Measurements from ENCODE around the gene KCNN1. TPM values are rescaled to one million over a fixed set of nuclear protein-coding genes. Genes with fewer than 3 reads are reported as not detected.
A peak's percentile ranks its signal among the peaks of the same experiment; 100 is the strongest.

The KCNN1 gene
- total and polyA plus RNA-seq, 2 of the 4 experiments (the other 2 are of a cell fraction), result 0.09 TPM; not detected in 1

DNA sequence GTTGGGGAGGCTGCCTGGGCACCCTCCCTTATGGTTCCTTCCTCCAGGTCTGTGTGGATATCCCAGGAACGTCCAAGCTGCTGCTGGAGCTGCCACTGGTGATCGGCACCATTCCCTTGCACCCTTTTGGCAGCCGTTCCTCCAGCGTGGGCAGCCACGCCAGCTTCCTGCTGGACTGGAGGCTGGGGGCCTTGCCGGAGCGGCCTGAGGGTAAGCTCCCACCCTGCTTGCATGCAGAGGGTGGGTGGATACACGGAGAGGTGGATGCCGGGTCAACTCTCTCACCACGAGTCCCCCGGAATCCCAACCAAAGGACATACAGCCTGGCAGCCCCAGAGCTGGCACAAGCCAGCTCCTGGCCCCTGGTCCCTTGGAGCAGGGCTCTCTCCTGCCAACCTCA is 43.2 kb downstream of the KCNN1 start:
- Histone ChIP-seq H2BK120ac (ENCODE audit: low read depth, low read length) (no peak overlapping the region), H3K27me3 (ENCODE audit: control insufficient read depth, insufficient read depth, low read length) (no peaks in the 10 kb centered on the region), H2BK15ac (ENCODE audit: low read depth, low read length) (no peak overlapping the region), H4K8ac (ENCODE audit: low read depth in 2 of 2, low read length in 2 of 2) (no peak overlapping the region), H3K79me1 (ENCODE audit: low read depth in 1 of 2, low read length in 2 of 2) (peaks cover 0 to 13% of the 10 kb centered on the region in 2 experiments; a peak in 3 of 4 replicates), H4K20me1 (ENCODE audit: insufficient read depth, low read length) (peaks cover 5% of the 10 kb centered on the region; the same call in 1 of the 2 replicates), H3K36me3 (ENCODE audit: control insufficient read depth, insufficient read depth, low read length) (peaks cover 26% of the 10 kb centered on the region), H3K4me1 (ENCODE audit: control insufficient read depth, insufficient read depth, low read length) (peaks cover 8% of the 10 kb centered on the region), H3K9ac (ENCODE audit: low read depth, low read length) (no peak overlapping the region), H2BK20ac (ENCODE audit: low read depth, low read length) (no peak overlapping the region), H2BK5ac (ENCODE audit: low read depth, low read length, poor library complexity, severe bottlenecking) (no peak overlapping the region), H3K56ac (ENCODE audit: extremely low read depth, insufficient read depth, low read length) (no peak overlapping the region), H3K18ac (ENCODE audit: low read depth, low read length) (no peak overlapping the region), H3K27ac (ENCODE audit: insufficient read depth, low read length) (no peak overlapping the region), H3K9me1 (ENCODE audit: insufficient read depth, low read length) (peaks cover 12% of the 10 kb centered on the region), H4K5ac (ENCODE audit: low read depth, low read length) (no peak overlapping the region), H3K4me2 (ENCODE audit: low read depth, low read length) (no peak overlapping the region), H4K91ac (ENCODE audit: insufficient read depth, low read depth, low read length) (no peak overlapping the region), H3K4ac (ENCODE audit: low read depth, low read length) (no peak overlapping the region), H3K9me3 (ENCODE audit: control insufficient read depth, insufficient read depth, low read length) (no peaks in the 10 kb centered on the region), H2AK5ac (ENCODE audit: low read depth, low read length) (no peak overlapping the region), H2AFZ (replicated peaks; ENCODE audit: low read length, poor library complexity) (peak overlapping the region; percentile 11), H3K14ac (replicated peaks; ENCODE audit: low read depth, low read length) (no peak overlapping the region), H3K23ac (ENCODE audit: low read depth, low read length) (no peak overlapping the region), H2AK9ac (replicated peaks; ENCODE audit: low read depth, low read length, poor library complexity) (no peak overlapping the region), H3K4me3 (ENCODE audit: insufficient read depth, low read depth, low read length) (no peak overlapping the region)
- no CpG with 5 or more reads among the region's 11 CpGs for WGBS, 2 experiments (ENCODE audit: extremely low coverage in 2 of 2, insufficient read length in 1 of 2)
- no peak for ATAC-seq (ENCODE audit: low read depth)
- in situ Hi-C loops (cut with MboI; ENCODE audit: low sequenced_read_pairs), result no loop called here
- DNase-seq, result no peak
- no peak for TF ChIP-seq MAFK (IDR thresholded peaks at IDR 0.05; ENCODE audit: low read depth, low read length)
- TF ChIP-seq, protein P1, sequence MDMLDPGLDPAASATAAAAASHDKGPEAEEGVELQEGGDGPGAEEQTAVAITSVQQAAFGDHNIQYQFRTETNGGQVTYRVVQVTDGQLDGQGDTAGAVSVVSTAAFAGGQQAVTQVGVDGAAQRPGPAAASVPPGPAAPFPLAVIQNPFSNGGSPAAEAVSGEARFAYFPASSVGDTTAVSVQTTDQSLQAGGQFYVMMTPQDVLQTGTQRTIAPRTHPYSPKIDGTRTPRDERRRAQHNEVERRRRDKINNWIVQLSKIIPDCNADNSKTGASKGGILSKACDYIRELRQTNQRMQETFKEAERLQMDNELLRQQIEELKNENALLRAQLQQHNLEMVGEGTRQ (IDR thresholded peaks at IDR 0.05; ENCODE audit: low read depth, low read length), result no peak
- no peak for TF ChIP-seq RCOR1 (IDR thresholded peaks at IDR 0.05; ENCODE audit: insufficient replicate concordance, low read length)
- intact Hi-C loops (cut with micrococcal nuclease), result no loop called here
- dilution Hi-C loops (cut with HindIII; ENCODE audit: low sequenced_read_pairs, unreplicated experiment), result no loop called here
- no TSS peak for BruUV-seq (replicated peaks)
- ChIA-PET POLR2A (ENCODE audit: unreplicated experiment) (no interaction called here), CTCF (no interaction called here)

All from IMR-90 (cell line).